ENCODE results near the gene GTF3C1.

The GTF3C1 gene

DNA sequence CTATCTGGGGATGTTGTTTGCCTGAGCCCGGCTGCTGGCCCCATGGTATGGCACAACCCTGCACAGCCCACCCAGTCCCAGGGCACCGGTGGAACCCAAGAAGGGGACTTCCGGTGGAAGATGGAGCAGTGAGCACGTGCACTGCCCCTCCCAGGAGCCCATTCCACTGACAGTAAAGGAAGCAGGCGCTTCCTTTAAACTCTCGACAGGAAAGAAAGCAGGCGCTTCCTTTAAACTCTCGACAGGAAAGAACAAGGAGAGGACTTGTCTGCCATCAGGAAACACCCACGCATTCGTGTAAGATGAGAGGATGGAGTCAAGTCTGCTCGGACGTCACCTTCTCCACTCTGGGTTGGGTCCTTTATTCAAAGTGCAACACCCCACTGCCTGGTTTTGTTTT is 94.0 kb downstream of the GTF3C1 start:
- DNase-seq (ENCODE audit: insufficient read length, low spot score) (no peak), FAIRE-seq (no peak)
- TF ChIP-seq POLR2A (IDR thresholded peaks at IDR 0.05; ENCODE audit: low read depth, low read length): no peak
- TF ChIP-seq POLR2AphosphoS5 (IDR thresholded peaks at IDR 0.05; ENCODE audit: low read depth, low read length): no peak
- TF ChIP-seq SPI1 (IDR thresholded peaks at IDR 0.05; ENCODE audit: low read depth, low read length): no peak
- TF ChIP-seq TAF1 (IDR thresholded peaks at IDR 0.05; ENCODE audit: low read depth, low read length): no peak
- TF ChIP-seq PAX5 (IDR thresholded peaks at IDR 0.05; ENCODE audit: insufficient read depth, low read length, severe bottlenecking): no peak
- no peak for TF ChIP-seq POU2F2 (IDR thresholded peaks at IDR 0.05; ENCODE audit: low read depth, low read length)

DNA sequence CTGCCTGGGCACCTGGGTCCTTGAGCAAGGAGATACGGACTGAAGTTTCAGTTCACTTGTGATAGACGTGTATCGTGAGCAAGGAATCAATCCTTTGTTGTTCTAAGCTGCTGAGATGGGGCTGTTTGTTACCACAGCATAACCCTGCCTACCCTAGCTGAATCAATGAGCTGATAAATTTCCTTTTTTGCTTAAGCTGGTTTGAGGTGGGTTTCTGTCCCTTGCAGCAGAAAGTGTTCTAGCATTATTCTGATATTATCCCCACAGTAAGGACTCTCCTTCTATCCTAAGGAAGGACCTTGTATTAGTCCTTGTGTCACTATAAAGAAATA is 96.3 kb downstream of the GTF3C1 start:
- TF ChIP-seq POLR2A (IDR thresholded peaks at IDR 0.05; ENCODE audit: low read depth, low read length) (no peak; the same call in 1 of the 2 replicates), POLR2AphosphoS5 (IDR thresholded peaks at IDR 0.05; ENCODE audit: low read depth, low read length) (no peak), TAF1 (IDR thresholded peaks at IDR 0.05; ENCODE audit: low read depth, low read length) (no peak), POU2F2 (IDR thresholded peaks at IDR 0.05; ENCODE audit: low read depth, low read length) (no peak), SPI1 (IDR thresholded peaks at IDR 0.05; ENCODE audit: low read depth, low read length) (no peak), PAX5 (IDR thresholded peaks at IDR 0.05; ENCODE audit: insufficient read depth, low read length, severe bottlenecking) (no peak)
- DNase-seq (ENCODE audit: insufficient read length, low spot score): no peak
- FAIRE-seq: no peak

DNA sequence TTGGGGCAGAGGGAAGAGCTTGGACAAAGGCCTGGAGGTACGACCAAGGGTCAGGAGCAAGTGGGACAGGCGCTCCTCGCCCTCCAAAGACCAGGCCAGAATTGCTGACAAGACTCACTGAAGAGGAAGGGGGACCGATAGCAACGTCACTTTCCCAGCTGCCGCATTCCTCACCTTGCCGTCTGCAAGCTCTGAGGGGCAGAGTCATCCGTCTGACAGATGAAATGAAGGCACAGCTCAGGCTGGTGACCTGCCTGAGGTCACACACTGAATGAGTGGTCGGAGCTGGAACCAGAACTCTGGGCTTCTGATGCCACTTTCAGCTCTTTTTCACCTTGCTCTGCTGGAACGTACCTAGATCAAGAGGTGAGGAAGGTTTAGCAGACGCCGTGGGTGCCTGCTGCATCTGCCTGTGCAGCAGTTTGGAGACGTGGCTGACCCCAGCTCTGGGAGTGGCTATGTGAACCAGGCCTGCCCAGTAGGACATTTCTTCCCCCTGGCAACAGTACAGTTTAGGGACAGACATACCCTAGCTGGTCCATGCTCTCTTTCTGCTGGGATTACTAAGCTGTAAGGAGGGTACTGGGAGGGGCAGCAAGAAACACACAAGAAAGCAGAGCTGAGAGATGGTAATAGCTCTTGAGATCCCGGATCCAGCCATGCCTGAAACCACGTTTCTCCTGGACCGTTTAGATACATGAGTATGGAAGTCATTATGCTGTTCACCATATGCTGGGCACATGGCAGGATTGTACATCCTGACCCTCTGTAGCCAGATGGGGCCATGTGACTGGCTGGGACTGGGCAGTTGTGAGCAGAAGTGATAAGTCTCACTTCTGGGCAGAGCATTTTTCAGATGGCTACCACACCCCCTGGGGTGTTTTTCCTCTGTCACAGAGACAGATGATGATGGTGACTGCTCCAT is 96.9 kb downstream of the GTF3C1 start:
- TF ChIP-seq TAF1 (IDR thresholded peaks at IDR 0.05; ENCODE audit: low read depth, low read length) (no peak), POLR2AphosphoS5 (IDR thresholded peaks at IDR 0.05; ENCODE audit: low read depth, low read length) (peak; percentile 66), POLR2A (IDR thresholded peaks at IDR 0.05; ENCODE audit: low read depth, low read length) (peak; percentile 48), POU2F2 (IDR thresholded peaks at IDR 0.05; ENCODE audit: low read depth, low read length) (peak; percentile 21; the same call in 1 of the 2 replicates)
- FAIRE-seq: peak; percentile 71
- DNase-seq (ENCODE audit: insufficient read length, low spot score): no peak

DNA sequence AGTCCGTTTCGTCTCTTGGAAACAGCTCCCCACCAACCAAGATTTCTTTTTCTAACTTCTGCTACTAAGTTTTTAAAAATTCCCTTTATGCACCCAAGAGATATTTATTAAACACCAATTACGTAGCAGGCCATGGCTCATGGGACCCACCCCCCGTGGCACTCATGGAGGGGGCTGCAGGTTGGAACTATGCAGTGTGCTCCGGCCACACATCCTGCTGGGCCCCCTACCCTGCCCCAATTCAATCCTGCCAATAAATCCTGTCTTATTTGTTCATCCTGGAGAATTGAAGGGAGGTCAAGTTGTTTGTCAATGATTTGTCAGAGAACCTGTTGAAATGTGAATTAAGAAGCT is 99.5 kb downstream of the GTF3C1 start:
- DNase-seq (ENCODE audit: insufficient read length, low spot score): no peak
- TF ChIP-seq POLR2A (IDR thresholded peaks at IDR 0.05; ENCODE audit: low read depth, low read length) (no peak), POU2F2 (IDR thresholded peaks at IDR 0.05; ENCODE audit: low read depth, low read length) (0 out of 2 replicates have a peak, but pooled peaks have one; percentile 3), TAF1 (IDR thresholded peaks at IDR 0.05; ENCODE audit: low read depth, low read length) (no peak), SPI1 (IDR thresholded peaks at IDR 0.05; ENCODE audit: low read depth, low read length) (no peak), PAX5 (IDR thresholded peaks at IDR 0.05; ENCODE audit: insufficient read depth, low read length, severe bottlenecking) (no peak), POLR2AphosphoS5 (IDR thresholded peaks at IDR 0.05; ENCODE audit: low read depth, low read length) (no peak; the same call in 1 of the 2 replicates)
- FAIRE-seq: no peak

DNA sequence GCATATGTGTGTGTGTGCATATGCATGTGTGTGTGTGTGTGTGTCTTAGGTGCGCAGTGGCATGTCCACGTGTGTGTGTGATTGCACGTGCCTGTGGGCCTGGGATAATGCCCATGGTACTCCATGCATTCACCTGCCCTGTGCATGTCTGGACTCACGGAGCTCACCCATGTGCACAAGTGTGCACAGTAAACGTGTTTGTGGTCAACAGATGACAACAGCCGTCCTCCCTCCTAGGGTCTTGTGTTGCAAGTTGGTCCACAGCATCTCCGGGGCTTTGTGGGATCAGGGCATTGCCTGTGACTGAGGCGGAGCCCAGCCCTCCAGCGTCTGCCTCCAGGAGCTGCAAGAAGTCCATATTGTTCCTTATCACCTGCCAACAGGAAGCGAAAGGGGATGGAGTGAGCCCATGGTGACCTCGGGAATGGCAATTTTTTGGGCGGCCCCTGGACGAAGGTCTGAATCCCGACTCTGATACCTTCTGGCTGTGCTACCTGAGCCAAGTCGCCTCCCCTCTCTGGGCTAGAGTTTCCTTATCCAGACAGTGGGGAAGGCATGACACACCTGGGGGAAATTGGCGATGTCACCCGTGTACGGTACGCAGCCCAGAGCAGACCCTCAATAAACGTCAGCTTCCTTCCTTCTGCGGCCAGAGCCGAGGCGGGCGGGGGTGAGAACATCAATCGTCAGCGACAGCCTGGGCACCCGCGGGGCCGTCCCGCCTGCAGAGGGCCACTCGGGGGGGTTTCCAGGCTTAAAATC is 100.1 kb downstream of the GTF3C1 start:
- DNase-seq (ENCODE audit: insufficient read length, low spot score): peak; percentile 54
- peak; percentile 88 for FAIRE-seq
- peak; percentile 87 for TF ChIP-seq POLR2AphosphoS5 (IDR thresholded peaks at IDR 0.05; ENCODE audit: low read depth, low read length)
- TF ChIP-seq SPI1 (IDR thresholded peaks at IDR 0.05; ENCODE audit: low read depth, low read length): peak; percentile 47
- peak; percentile 74 for TF ChIP-seq POU2F2 (IDR thresholded peaks at IDR 0.05; ENCODE audit: low read depth, low read length)
- peak; percentile 77 for TF ChIP-seq POLR2A (IDR thresholded peaks at IDR 0.05; ENCODE audit: low read depth, low read length)
- no peak for TF ChIP-seq PAX5 (IDR thresholded peaks at IDR 0.05; ENCODE audit: insufficient read depth, low read length, severe bottlenecking)
- no peak for TF ChIP-seq TAF1 (IDR thresholded peaks at IDR 0.05; ENCODE audit: low read depth, low read length)

GRCh38 chr16:27448532-27449433 is 100.9 kb downstream of the GTF3C1 start:
- DNase-seq (ENCODE audit: insufficient read length, low spot score): no peak
- TF ChIP-seq TAF1 (IDR thresholded peaks at IDR 0.05; ENCODE audit: low read depth, low read length) (no peak), POLR2AphosphoS5 (IDR thresholded peaks at IDR 0.05; ENCODE audit: low read depth, low read length) (no peak), POLR2A (IDR thresholded peaks at IDR 0.05; ENCODE audit: low read depth, low read length) (no peak), PAX5 (IDR thresholded peaks at IDR 0.05; ENCODE audit: insufficient read depth, low read length, severe bottlenecking) (no peak)
- FAIRE-seq: no peak

DNA sequence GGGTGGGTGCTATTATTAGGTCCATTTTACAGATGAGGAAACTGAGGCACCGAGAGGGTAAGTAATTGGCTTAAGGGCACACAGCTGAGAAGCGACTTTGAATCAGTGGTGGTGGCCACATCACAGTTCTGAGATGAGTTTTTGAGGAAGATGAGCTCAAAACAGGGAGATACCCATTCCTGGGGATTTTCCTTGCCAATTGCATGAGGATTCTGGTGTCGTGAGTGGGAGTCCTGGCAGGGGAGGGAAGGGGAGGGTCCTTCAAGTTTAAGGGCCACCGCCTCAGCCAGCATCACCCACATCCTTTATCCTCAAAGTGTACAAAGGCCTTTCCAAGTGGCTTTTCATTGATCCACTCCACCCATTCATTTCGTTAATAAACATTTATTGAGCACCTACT is 102.4 kb downstream of the GTF3C1 start:
- TF ChIP-seq TAF1 (IDR thresholded peaks at IDR 0.05; ENCODE audit: low read depth, low read length) (no peak), POU2F2 (IDR thresholded peaks at IDR 0.05; ENCODE audit: low read depth, low read length) (no peak), POLR2A (IDR thresholded peaks at IDR 0.05; ENCODE audit: low read depth, low read length) (no peak)
- DNase-seq (ENCODE audit: insufficient read length, low spot score): no peak
- no peak for FAIRE-seq

GRCh38 chr16:27446721-27447120 is 103.0 kb downstream of the GTF3C1 start:
- TF ChIP-seq POU2F2 (IDR thresholded peaks at IDR 0.05; ENCODE audit: low read depth, low read length): no peak
- peak; percentile 46; the same call in 1 of the 2 replicates for TF ChIP-seq POLR2A (IDR thresholded peaks at IDR 0.05; ENCODE audit: low read depth, low read length)
- TF ChIP-seq TAF1 (IDR thresholded peaks at IDR 0.05; ENCODE audit: low read depth, low read length): no peak
- no peak for TF ChIP-seq PAX5 (IDR thresholded peaks at IDR 0.05; ENCODE audit: insufficient read depth, low read length, severe bottlenecking)
- TF ChIP-seq SPI1 (IDR thresholded peaks at IDR 0.05; ENCODE audit: low read depth, low read length): no peak
- TF ChIP-seq POLR2AphosphoS5 (IDR thresholded peaks at IDR 0.05; ENCODE audit: low read depth, low read length): peak; percentile 64; the same call in 1 of the 2 replicates
- FAIRE-seq (peak; percentile 69), DNase-seq (ENCODE audit: insufficient read length, low spot score) (no peak)
